Measurements from ENCODE around the gene FNTB.

The FNTB gene

DNA sequence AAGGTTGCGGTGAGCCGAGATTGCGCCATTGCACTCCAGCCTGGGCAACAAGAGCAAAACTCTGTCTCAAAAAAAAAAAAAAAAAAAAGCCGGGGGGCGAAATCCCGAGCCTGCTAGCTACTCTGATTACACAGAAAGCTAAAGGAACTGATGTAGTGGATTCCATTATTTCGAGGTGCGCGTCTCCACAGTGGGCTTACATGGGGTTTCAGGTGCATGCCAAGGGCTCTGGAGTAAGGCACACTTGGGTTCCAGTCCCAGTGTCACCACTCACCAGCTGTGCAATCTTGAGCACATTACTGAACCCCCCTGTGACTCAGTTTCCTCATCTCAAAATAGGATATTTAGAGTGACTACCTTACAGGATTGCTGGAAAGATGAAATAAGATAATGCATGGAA is 12.9 kb upstream of the FNTB start:
- H3K4me3 ChIP-seq (ENCODE audit: low read depth, low read length) = no peak overlapping the region
- H3K36me3 ChIP-seq = no peaks in the 10 kb centered on the region
- H3K27me3 ChIP-seq (ENCODE audit: insufficient read depth, low read depth, severe bottlenecking) = no peaks in the 10 kb centered on the region
- TF ChIP-seq, protein P1, sequence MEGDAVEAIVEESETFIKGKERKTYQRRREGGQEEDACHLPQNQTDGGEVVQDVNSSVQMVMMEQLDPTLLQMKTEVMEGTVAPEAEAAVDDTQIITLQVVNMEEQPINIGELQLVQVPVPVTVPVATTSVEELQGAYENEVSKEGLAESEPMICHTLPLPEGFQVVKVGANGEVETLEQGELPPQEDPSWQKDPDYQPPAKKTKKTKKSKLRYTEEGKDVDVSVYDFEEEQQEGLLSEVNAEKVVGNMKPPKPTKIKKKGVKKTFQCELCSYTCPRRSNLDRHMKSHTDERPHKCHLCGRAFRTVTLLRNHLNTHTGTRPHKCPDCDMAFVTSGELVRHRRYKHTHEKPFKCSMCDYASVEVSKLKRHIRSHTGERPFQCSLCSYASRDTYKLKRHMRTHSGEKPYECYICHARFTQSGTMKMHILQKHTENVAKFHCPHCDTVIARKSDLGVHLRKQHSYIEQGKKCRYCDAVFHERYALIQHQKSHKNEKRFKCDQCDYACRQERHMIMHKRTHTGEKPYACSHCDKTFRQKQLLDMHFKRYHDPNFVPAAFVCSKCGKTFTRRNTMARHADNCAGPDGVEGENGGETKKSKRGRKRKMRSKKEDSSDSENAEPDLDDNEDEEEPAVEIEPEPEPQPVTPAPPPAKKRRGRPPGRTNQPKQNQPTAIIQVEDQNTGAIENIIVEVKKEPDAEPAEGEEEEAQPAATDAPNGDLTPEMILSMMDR (IDR thresholded peaks at IDR 0.05; ENCODE audit: low read depth, low read length) = no peak
- no peak for DNase-seq
- H3K27ac ChIP-seq = no peak overlapping the region
- no peaks in the 10 kb centered on the region for H3K9me3 ChIP-seq (ENCODE audit: severe bottlenecking)

DNA sequence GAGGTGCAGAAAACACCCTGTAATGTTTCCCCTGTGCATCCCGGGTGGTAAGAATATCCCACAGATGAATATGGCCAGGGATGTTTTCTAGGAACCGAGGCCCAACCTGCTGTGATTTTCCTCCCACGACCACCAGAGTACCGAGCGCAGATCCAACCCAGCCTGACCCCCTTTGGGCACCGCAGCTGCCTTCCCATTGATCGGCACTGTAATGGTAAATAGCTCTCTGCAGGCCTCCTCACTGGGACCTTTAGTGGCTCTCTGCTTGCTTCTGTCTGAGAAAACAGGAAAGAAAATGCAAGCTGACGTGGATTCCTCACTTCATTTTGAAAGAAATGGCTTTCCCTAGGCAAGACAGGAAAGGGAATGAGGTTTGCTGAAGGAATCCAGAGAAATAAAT is 12.1 kb upstream of the FNTB start:
- no peak for DNase-seq
- Histone ChIP-seq H3K4me3 (ENCODE audit: low read depth, low read length) (no peak overlapping the region), H3K27ac (no peak overlapping the region)

DNA sequence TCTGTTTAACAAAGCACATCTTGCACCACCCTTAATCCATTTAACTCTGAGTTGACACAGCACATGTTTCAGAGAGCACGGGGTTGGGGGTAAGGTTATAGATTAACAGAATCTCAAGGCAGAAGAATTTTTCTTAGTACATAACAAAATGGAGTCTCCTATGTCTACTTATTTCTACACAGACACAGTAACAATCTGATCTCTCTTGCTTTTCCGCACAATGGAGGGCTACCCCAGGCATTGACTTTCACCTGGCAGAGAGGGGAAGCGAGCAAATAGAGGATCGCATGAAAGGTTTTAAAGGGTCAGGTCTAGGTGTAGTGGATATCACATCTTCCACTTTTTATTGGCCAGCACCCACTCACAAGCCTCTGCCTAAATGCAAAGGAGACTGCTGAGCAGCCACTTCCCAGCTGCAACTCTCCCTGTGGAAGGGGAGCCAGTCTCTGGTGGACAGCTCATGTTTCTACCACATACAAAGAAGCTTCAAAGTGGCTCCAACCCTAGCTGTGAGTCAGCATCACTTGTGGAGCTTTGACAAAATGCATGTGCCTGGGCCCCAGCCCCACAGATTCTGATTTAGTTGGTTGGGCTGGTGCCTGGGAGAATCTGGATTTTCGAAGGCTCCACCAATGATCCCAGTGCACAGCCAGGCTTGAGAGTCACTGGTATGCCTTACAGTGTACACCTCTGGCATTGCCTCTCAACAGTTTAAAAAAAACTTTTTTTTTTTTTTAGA is 7.2 kb upstream of the FNTB start:
- Histone ChIP-seq H3K27me3 (ENCODE audit: insufficient read depth, low read depth, severe bottlenecking) (no peaks in the 10 kb centered on the region), H3K36me3 (no peaks in the 10 kb centered on the region), H3K9me3 (ENCODE audit: severe bottlenecking) (no peaks in the 10 kb centered on the region), H3K4me3 (ENCODE audit: low read depth, low read length) (no peak overlapping the region), H3K27ac (no peak overlapping the region)
- no peak for DNase-seq
- TF ChIP-seq, protein P1 (IDR thresholded peaks at IDR 0.05; ENCODE audit: low read depth, low read length) = no peak

More for the DNA sequence above, 12.1 kb upstream of the FNTB start:
- H3K36me3 ChIP-seq = no peaks in the 10 kb centered on the region
- no peaks in the 10 kb centered on the region for H3K27me3 ChIP-seq (ENCODE audit: insufficient read depth, low read depth, severe bottlenecking)
- TF ChIP-seq, protein P1 (IDR thresholded peaks at IDR 0.05; ENCODE audit: low read depth, low read length) = no peak
- no peaks in the 10 kb centered on the region for H3K9me3 ChIP-seq (ENCODE audit: severe bottlenecking)

DNA sequence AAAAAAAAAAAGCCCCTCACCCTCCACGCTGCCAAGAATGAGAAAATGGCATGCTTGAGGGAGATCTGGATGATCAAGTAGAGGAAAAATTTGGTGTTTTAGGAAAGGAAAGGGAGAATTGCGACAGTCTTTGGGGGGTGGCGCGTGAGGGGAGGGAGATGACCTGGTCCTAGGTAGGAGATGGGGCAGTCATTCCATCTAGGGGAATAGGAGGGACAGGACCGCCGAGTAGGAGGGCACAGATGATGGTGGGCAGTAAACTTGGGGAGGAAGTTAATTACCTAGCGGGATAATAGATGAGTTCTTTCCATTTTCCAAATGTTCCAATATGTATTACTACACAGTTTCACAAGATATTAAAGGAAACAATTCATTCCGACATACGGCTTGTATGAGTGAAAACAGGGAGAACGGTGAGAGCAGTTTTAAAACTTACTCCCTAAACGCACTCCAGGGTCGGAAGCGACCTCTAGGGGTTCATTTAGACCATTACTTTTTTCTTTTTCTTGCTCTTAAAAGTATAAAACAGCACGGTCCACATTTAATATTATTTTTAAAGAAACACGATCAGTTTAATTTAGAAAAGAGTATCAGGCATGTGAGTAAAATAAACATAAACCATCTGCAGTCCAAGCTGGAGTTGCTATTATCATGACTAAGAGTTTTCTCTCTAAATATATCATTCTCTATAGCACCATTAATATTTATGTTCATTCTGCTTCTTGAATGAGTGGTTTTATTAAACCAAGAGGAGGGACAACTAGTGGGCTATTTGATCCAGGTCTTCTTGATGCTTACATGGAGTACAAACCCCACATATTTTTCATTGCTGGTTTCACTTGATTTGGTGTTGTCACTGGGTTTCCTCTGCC is 3.0 kb upstream of the FNTB start:
- Histone ChIP-seq H3K9me3 (ENCODE audit: severe bottlenecking) (no peaks in the 10 kb centered on the region), H3K4me3 (ENCODE audit: low read depth, low read length) (no peak overlapping the region), H3K36me3 (peaks cover 2% of the 10 kb centered on the region; the same call in 1 of the 2 replicates), H3K27me3 (ENCODE audit: insufficient read depth, low read depth, severe bottlenecking) (no peaks in the 10 kb centered on the region), H3K27ac (no peak overlapping the region)
- TF ChIP-seq, protein P1 (IDR thresholded peaks at IDR 0.05; ENCODE audit: low read depth, low read length) = peak; percentile 52
- DNase-seq = no peak

DNA sequence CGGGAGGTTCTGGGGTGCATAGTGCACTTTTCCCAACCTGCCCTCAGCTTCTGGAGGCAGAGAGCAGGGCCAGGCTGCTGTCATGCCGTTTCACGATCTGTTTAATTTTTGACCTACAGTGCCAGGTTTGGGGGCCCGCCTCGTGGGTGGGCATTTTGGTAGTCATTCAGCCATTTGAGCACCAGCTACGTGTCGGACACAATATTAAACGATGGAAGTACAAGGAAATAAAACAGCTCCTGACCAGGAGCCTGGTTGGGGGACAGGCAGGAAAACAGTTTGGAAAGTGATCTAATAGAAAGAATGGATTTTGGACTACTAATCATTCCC is 708 bp downstream of the FNTB start:
- Histone ChIP-seq H3K27ac (peak overlapping the region; percentile 84), H3K36me3 (peaks cover 5% of the 10 kb centered on the region), H3K4me3 (ENCODE audit: low read depth, low read length) (peak overlapping the region; percentile 56), H3K9me3 (ENCODE audit: severe bottlenecking) (no peaks in the 10 kb centered on the region), H3K27me3 (ENCODE audit: insufficient read depth, low read depth, severe bottlenecking) (no peaks in the 10 kb centered on the region)
- DNase-seq = no peak
- TF ChIP-seq, protein P1 (IDR thresholded peaks at IDR 0.05; ENCODE audit: low read depth, low read length) = no peak

All from WERI-Rb-1 (cell line).